KMS-11 (cell line): ENCODE results near the gene XRCC4.

Experiments
- H2AFZ ChIP-seq: fragments of 200-600 bp; sonication (generic); 2 replicates; pipeline ENCODE4 v1.6.1; 2016; ENCODE audit warnings: antibody characterized with exemption, mixed run types, low read depth
- H3K27ac ChIP-seq: fragments of 200-600 bp; sonication (generic); 2 replicates; pipeline ENCODE4 v1.6.1; 2016; ENCODE audit warnings: mild to moderate bottlenecking, mixed run types
- H3K27me3 ChIP-seq: fragments of 200-600 bp; sonication (generic); 2 replicates; pipeline ENCODE4 v1.6.1; 2017; ENCODE audit warnings: mild to moderate bottlenecking, low read depth, mixed run types, moderate library complexity; ENCODE audit not compliant: insufficient read depth
- H3K36me3 ChIP-seq: fragments of 200-600 bp; sonication (generic); 2 replicates; pipeline ENCODE4 v1.6.1; 2017; ENCODE audit warnings: mild to moderate bottlenecking, mixed run types; ENCODE audit not compliant: insufficient read depth
- H3K4me1 ChIP-seq: fragments of 200-600 bp; sonication (generic); 2 replicates; pipeline ENCODE4 v1.6.1; 2016; ENCODE audit warnings: mild to moderate bottlenecking, low read depth, mixed run types; ENCODE audit not compliant: poor library complexity, severe bottlenecking
- H3K4me2 ChIP-seq: fragments of 200-600 bp; sonication (generic); 2 replicates; pipeline ENCODE4 v1.7.0; 2016; ENCODE audit warnings: mild to moderate bottlenecking, mixed run types
- H3K4me3 ChIP-seq: fragments of 200-600 bp; sonication (generic); IDR thresholded peaks from 2 replicates; pipeline ENCODE4 v1.6.1; 2017; ENCODE audit warnings: low read depth, low read length, mixed read lengths; ENCODE audit not compliant: insufficient read depth
- H3K79me2 ChIP-seq: fragments of 200-600 bp; sonication (generic); 2 replicates; pipeline ENCODE4 v1.6.1; 2016; ENCODE audit warnings: low read depth, mixed run types; ENCODE audit not compliant: insufficient read depth
- H3K9ac ChIP-seq: fragments of 200-600 bp; sonication (generic); 2 replicates; pipeline ENCODE4 v1.6.1; 2016; ENCODE audit warnings: mild to moderate bottlenecking, mixed run types
- H4K20me1 ChIP-seq: fragments of 200-600 bp; sonication (generic); 2 replicates; pipeline ENCODE4 v1.6.1; 2016; ENCODE audit warnings: mild to moderate bottlenecking, mixed run types; ENCODE audit not compliant: insufficient read depth
- CTCF ChIP-seq: fragments of 200-600 bp; sonication (generic); conservative IDR thresholded peaks from 2 replicates; pipeline ENCODE4 v1.6.1; 2017; ENCODE audit warnings: low read depth, mild to moderate bottlenecking, antibody characterized with exemption, low read length, moderate library complexity, mixed read lengths

The XRCC4 gene

GRCh38 chr5:83071286-83072051, 5.9 kb upstream of the XRCC4 start:
- H3K36me3 ChIP-seq: no peaks in the 10 kb centered on the region
- peaks cover 16% of the 10 kb centered on the region; the same call in 1 of the 2 replicates for H4K20me1 ChIP-seq
- H3K9ac ChIP-seq: no peak overlapping the region

GRCh38 chr5:83072966-83073365, 4.4 kb upstream of the XRCC4 start:
- no peaks in the 10 kb centered on the region for H3K36me3 ChIP-seq
- H3K4me3 ChIP-seq: no peak overlapping the region
- H3K4me2 ChIP-seq: no peak overlapping the region; the same call in 1 of the 2 replicates
- no peak overlapping the region for H2AFZ ChIP-seq
- no peak for TF ChIP-seq CTCF
- no peak overlapping the region for H3K9ac ChIP-seq
- H3K79me2 ChIP-seq: peaks cover 95% of the 10 kb centered on the region
- no peak overlapping the region for H3K27ac ChIP-seq
- H3K27me3 ChIP-seq: no peaks in the 10 kb centered on the region
- H3K4me1 ChIP-seq: peaks cover 39% of the 10 kb centered on the region
- H4K20me1 ChIP-seq: peaks cover 16% of the 10 kb centered on the region; the same call in 1 of the 2 replicates

More at GRCh38 chr5:83071286-83072051, 5.9 kb upstream of the XRCC4 start:
- no peak overlapping the region for H3K27ac ChIP-seq
- no peaks in the 10 kb centered on the region for H3K27me3 ChIP-seq
- H3K4me3 ChIP-seq: no peak overlapping the region
- peak overlapping the region; percentile 30 for H3K4me2 ChIP-seq
- H3K4me1 ChIP-seq: peaks cover 47% of the 10 kb centered on the region
- TF ChIP-seq CTCF: no peak
- H3K79me2 ChIP-seq: peaks cover 100% of the 10 kb centered on the region
- no peak overlapping the region for H2AFZ ChIP-seq

GRCh38 chr5:83077662-83078261, 415 bp downstream of the XRCC4 start:
- H2AFZ ChIP-seq: peak overlapping the region; percentile 99
- peak overlapping the region; percentile 92 for H3K4me2 ChIP-seq
- peak overlapping the region; percentile 90 for H3K27ac ChIP-seq
- no peak for TF ChIP-seq CTCF
- no peaks in the 10 kb centered on the region for H4K20me1 ChIP-seq
- peak overlapping the region; percentile 62 for H3K4me3 ChIP-seq
- H3K4me1 ChIP-seq: peaks cover 31% of the 10 kb centered on the region
- no peaks in the 10 kb centered on the region for H3K36me3 ChIP-seq
- no peaks in the 10 kb centered on the region for H3K27me3 ChIP-seq
- H3K9ac ChIP-seq: peak overlapping the region; percentile 90
- H3K79me2 ChIP-seq: peaks cover 63% of the 10 kb centered on the region

GRCh38 chr5:83082750-83083149, 5.4 kb downstream of the XRCC4 start:
- H4K20me1 ChIP-seq: no peaks in the 10 kb centered on the region
- no peak overlapping the region for H2AFZ ChIP-seq
- H3K79me2 ChIP-seq: peaks cover 18% of the 10 kb centered on the region
- H3K4me1 ChIP-seq: peaks cover 17% of the 10 kb centered on the region
- no peak for TF ChIP-seq CTCF
- H3K4me3 ChIP-seq: no peak overlapping the region
- H3K27me3 ChIP-seq: no peaks in the 10 kb centered on the region
- no peak overlapping the region for H3K27ac ChIP-seq
- H3K9ac ChIP-seq: no peak overlapping the region
- no peaks in the 10 kb centered on the region for H3K36me3 ChIP-seq
- H3K4me2 ChIP-seq: no peak overlapping the region
